Suprapubic skin (tissue), 4 donors: Measurements from ENCODE around the gene AUTS2.

Experiments
- POLR2A ChIP-seq, 2 donors: fragments of 450-650 bp; IDR thresholded peaks; one replicate each; pipeline ENCODE4 v1.6.1; 2017; ENCODE audit warnings: antibody characterized with exemption in 2 of 2, mild to moderate bottlenecking in 2 of 2, moderate library complexity in 2 of 2
- POLR2AphosphoS5 ChIP-seq, 3 donors: sonication (generic); formaldehyde crosslinking; IDR thresholded peaks; one replicate each; pipeline ENCODE4 v1.6.1; 2017; ENCODE audit warnings: antibody characterized with exemption in 3 of 3
- TF ChIP-seq, protein P1 (sequence below), 2 donors: fragments of 200-600 bp in 1 of 2; fragments of 450-650 bp in 1 of 2; sonication (generic) in 1 of 2; IDR thresholded peaks; one replicate each; pipeline ENCODE4 v1.5.1; 2016 to 2019; ENCODE audit warnings: antibody characterized with exemption in 2 of 2, mild to moderate bottlenecking in 1 of 2, moderate library complexity in 1 of 2

GRCh38 chr7:69871213-69871885, 273.1 kb downstream of the AUTS2 start:
- TF ChIP-seq POLR2AphosphoS5 (IDR thresholded peaks at IDR 0.05): no peak
- TF ChIP-seq POLR2A (IDR thresholded peaks at IDR 0.05): no peak
- TF ChIP-seq, protein P1, sequence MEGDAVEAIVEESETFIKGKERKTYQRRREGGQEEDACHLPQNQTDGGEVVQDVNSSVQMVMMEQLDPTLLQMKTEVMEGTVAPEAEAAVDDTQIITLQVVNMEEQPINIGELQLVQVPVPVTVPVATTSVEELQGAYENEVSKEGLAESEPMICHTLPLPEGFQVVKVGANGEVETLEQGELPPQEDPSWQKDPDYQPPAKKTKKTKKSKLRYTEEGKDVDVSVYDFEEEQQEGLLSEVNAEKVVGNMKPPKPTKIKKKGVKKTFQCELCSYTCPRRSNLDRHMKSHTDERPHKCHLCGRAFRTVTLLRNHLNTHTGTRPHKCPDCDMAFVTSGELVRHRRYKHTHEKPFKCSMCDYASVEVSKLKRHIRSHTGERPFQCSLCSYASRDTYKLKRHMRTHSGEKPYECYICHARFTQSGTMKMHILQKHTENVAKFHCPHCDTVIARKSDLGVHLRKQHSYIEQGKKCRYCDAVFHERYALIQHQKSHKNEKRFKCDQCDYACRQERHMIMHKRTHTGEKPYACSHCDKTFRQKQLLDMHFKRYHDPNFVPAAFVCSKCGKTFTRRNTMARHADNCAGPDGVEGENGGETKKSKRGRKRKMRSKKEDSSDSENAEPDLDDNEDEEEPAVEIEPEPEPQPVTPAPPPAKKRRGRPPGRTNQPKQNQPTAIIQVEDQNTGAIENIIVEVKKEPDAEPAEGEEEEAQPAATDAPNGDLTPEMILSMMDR (IDR thresholded peaks at IDR 0.05): no peak
